Iris pigment epithelial cell (primary cell): ENCODE data around the gene ISM1.

Experiments
- DNase-seq: peaks from one replicate; pipeline ENCODE4 v3.0.0-alpha.2; 2011; ENCODE audit warnings: low read depth

ISM1 gene

GRCh38 chr20:13256606-13257005 lies 35.5 kb downstream of the ISM1 start:
- DNase-seq, result no peak

GRCh38 chr20:13259921-13260320 lies 38.8 kb downstream of the ISM1 start:
- DNase-seq, result no peak

GRCh38 chr20:13260650-13261279 lies 39.7 kb downstream of the ISM1 start:
- DNase-seq, result no peak

- peak; percentile 47 for DNase-seq
Observed at GRCh38 chr20:13261460-13262301, 40.6 kb downstream of the ISM1 start.

- no peak for DNase-seq
Observed at GRCh38 chr20:13262302-13262650, 41.2 kb downstream of the ISM1 start.

- no peak for DNase-seq
Observed at GRCh38 chr20:13262671-13263360, 41.7 kb downstream of the ISM1 start.

GRCh38 chr20:13263451-13263850 lies 42.4 kb downstream of the ISM1 start:
- no peak for DNase-seq

GRCh38 chr20:13264907-13265306 lies 43.8 kb downstream of the ISM1 start:
- DNase-seq, result no peak

- no peak for DNase-seq
Observed at GRCh38 chr20:13265941-13266340, 44.9 kb downstream of the ISM1 start.

- no peak for DNase-seq
Observed at GRCh38 chr20:13267231-13267630, 46.2 kb downstream of the ISM1 start.

GRCh38 chr20:13268953-13269352 lies 47.9 kb downstream of the ISM1 start:
- DNase-seq, result no peak

- no peak for DNase-seq
Observed at GRCh38 chr20:13270211-13270610, 49.1 kb downstream of the ISM1 start.

- DNase-seq, result no peak
Observed at GRCh38 chr20:13271098-13271497, 50.0 kb downstream of the ISM1 start.

- no peak for DNase-seq
Observed at GRCh38 chr20:13271977-13272975, 51.2 kb downstream of the ISM1 start.

- no peak for DNase-seq
Observed at GRCh38 chr20:13274275-13274861, 53.3 kb downstream of the ISM1 start.

- no peak for DNase-seq
Observed at GRCh38 chr20:13276945-13277541, 56.0 kb downstream of the ISM1 start.

GRCh38 chr20:13277663-13278295 lies 56.7 kb downstream of the ISM1 start:
- DNase-seq, result no peak

- DNase-seq, result no peak
Observed at GRCh38 chr20:13278812-13279570, 57.9 kb downstream of the ISM1 start.

- DNase-seq, result no peak
Observed at GRCh38 chr20:13280609-13281324, 59.7 kb downstream of the ISM1 start.
